ENCODE data around the gene PLSCR4. TPM values are rescaled to one million over a fixed set of nuclear protein-coding genes. Genes with fewer than 3 reads are reported as not detected.

PLSCR4 gene
- total and polyA plus RNA-seq, 2 of the 8 experiments (the other 6 are each of a cell fraction or from before 2014, with no cell fraction given): 1.8 to 2.9 TPM

DNA sequence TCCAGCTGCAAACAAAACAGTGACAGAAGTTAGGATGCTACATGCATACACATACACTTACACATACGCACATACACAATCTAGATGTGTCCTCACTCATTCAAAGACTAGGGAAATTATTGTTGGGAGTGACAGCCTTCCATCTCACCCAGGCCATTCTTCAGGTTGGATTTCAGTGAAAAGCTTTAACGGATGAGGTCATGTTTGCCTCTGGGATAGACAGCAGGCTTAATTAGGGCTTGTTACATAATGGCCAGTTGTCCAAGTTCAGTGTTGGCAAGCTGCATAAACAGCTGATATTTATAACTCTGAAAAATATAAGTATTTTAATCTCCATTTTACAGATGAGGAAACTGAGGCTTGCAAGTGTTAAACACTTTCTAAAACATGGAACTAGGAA lies 54.1 kb downstream of the PLSCR4 start:
- Histone ChIP-seq H2AK5ac (ENCODE audit: low read depth, low read length) (no peak overlapping the region), H2BK20ac (ENCODE audit: low read length) (no peak overlapping the region), H3K4ac (replicated peaks; ENCODE audit: insufficient read length, low read depth, low read length) (no peak overlapping the region), H3K4me2 (ENCODE audit: insufficient read depth in 1 of 2, low read depth in 2 of 2, low read length in 2 of 2) (no peak overlapping the region), H4K20me1 (replicated peaks in 1 of 2; ENCODE audit: control insufficient read depth in 1 of 2, insufficient read depth in 2 of 2, low read length in 2 of 2) (no peaks in the 10 kb centered on the region), H3K36me3 (ENCODE audit: control insufficient read depth in 2 of 4, insufficient read depth in 4 of 4, low read length in 3 of 4) (no peaks in the 10 kb centered on the region), H4K91ac (replicated peaks; ENCODE audit: insufficient read length, low read length) (no peak overlapping the region), H3K27me3 (replicated peaks in 1 of 4; ENCODE audit: control insufficient read depth in 3 of 4, extremely low read depth in 1 of 4, insufficient read depth in 3 of 4, low read length in 3 of 4) (no peaks in the 10 kb centered on the region), H3K18ac (ENCODE audit: extremely low read depth, low read length) (no peak overlapping the region), H3K23me2 (ENCODE audit: low read depth, low read length) (no peaks in the 10 kb centered on the region), H2BK15ac (ENCODE audit: low read length) (no peak overlapping the region), H2BK120ac (replicated peaks; ENCODE audit: low read depth, low read length) (no peak overlapping the region), H4K5ac (ENCODE audit: insufficient read length, low read depth, low read length) (no peak overlapping the region), H2AFZ (ENCODE audit: low read length) (no peak overlapping the region), H4K8ac (ENCODE audit: extremely low read depth, insufficient read depth, low read length) (no peak overlapping the region), H3K4me3 (ENCODE audit: extremely low read depth in 1 of 4, insufficient read depth in 2 of 4, low read depth in 3 of 4, low read length in 4 of 4) (no peak overlapping the region), H3K9ac (replicated peaks in 1 of 4; ENCODE audit: extremely low read depth in 1 of 4, low read depth in 3 of 4, low read length in 3 of 4) (no peak overlapping the region), H3K56ac (replicated peaks; ENCODE audit: insufficient read length, low read depth, low read length) (no peak overlapping the region), H3K23ac (ENCODE audit: insufficient read length) (no peak overlapping the region), H2BK12ac (ENCODE audit: low read depth, low read length) (no peak overlapping the region), H3K4me1 (replicated peaks in 1 of 4; ENCODE audit: control insufficient read depth in 3 of 4, insufficient read depth in 4 of 4, low read length in 3 of 4) (no peaks in the 10 kb centered on the region), H3K9me3 (ENCODE audit: insufficient read depth in 2 of 2, low read depth in 1 of 2, low read length in 1 of 2) (no peaks in the 10 kb centered on the region), H3K14ac (ENCODE audit: insufficient read length) (no peak overlapping the region), H2BK5ac (ENCODE audit: low read depth, low read length) (no peak overlapping the region), H3K27ac (ENCODE audit: low read depth, low read length) (no peak overlapping the region), H3K79me2 (ENCODE audit: control insufficient read depth in 1 of 2, insufficient read depth in 2 of 2, low read length in 2 of 2) (no peaks in the 10 kb centered on the region), H3K79me1 (ENCODE audit: low read depth, low read length) (no peaks in the 10 kb centered on the region)
- WGBS, 2 experiments (ENCODE audit: extremely low coverage in 1 of 2, insufficient coverage in 1 of 2, insufficient read length in 1 of 2, insufficient replicate concordance in 2 of 2, low coverage in 1 of 2, low lambda C conversion rate in 2 of 2, missing lambda C conversion rate in 1 of 2): 86% methylated on average over 2 of the region's 2 CpGs; no CpG with 5 or more reads in 1 of the 2 experiments
- no peak for DNase-seq (ENCODE audit: low read depth in 1 of 2, low spot score in 2 of 2)
- CTCF ChIA-PET (ENCODE audit: partially characterized antibody): interaction anchor here (1.5 to 1.7 kb wide), 2 partner anchors 9 to 383 kb away, joined by 3 to 6 read pairs; no protein-coding TSS in a partner anchor
- POLR2A ChIA-PET (ENCODE audit: partially characterized antibody): no interaction called here
- no peak for FAIRE-seq
- no peak for TF ChIP-seq BACH1 (IDR thresholded peaks at IDR 0.05; ENCODE audit: low read length)
- TF ChIP-seq HDAC2 (IDR thresholded peaks at IDR 0.05; ENCODE audit: borderline replicate concordance in 1 of 2, low read depth in 2 of 2, low read length in 2 of 2): no peak
- no peak for TF ChIP-seq POLR2AphosphoS5 (IDR thresholded peaks at IDR 0.05; ENCODE audit: low read depth, low read length)
- no peak for TF ChIP-seq SP4 (IDR thresholded peaks at IDR 0.05; ENCODE audit: low read length)
- TF ChIP-seq FOSL1 (IDR thresholded peaks at IDR 0.05; ENCODE audit: insufficient read depth, low read depth, low read length): no peak
- TF ChIP-seq, protein P1, sequence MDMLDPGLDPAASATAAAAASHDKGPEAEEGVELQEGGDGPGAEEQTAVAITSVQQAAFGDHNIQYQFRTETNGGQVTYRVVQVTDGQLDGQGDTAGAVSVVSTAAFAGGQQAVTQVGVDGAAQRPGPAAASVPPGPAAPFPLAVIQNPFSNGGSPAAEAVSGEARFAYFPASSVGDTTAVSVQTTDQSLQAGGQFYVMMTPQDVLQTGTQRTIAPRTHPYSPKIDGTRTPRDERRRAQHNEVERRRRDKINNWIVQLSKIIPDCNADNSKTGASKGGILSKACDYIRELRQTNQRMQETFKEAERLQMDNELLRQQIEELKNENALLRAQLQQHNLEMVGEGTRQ (IDR thresholded peaks at IDR 0.05; ENCODE audit: low read length): no peak
- TF ChIP-seq NANOG (IDR thresholded peaks at IDR 0.05; ENCODE audit: insufficient read depth, low read depth, low read length, poor library complexity, severe bottlenecking): no peak
- TF ChIP-seq POU5F1 (IDR thresholded peaks at IDR 0.05; ENCODE audit: low read depth, low read length): no peak
- TF ChIP-seq SIN3A (conservative IDR thresholded peaks at IDR 0.05 in 1 of 2, IDR thresholded peaks at IDR 0.05 in 1 of 2; ENCODE audit: low read depth in 1 of 2, low read length in 2 of 2): no peak
- no peak for TF ChIP-seq KDM4A (IDR thresholded peaks at IDR 0.05; ENCODE audit: low read depth, low read length, severe bottlenecking)
- no peak for TF ChIP-seq HDAC6 (IDR thresholded peaks at IDR 0.05; ENCODE audit: low read depth, low read length)
- no peak for TF ChIP-seq KDM1A (IDR thresholded peaks at IDR 0.05; ENCODE audit: borderline replicate concordance, low read length)
- no peak for TF ChIP-seq CHD2 (IDR thresholded peaks at IDR 0.05; ENCODE audit: low read length)
